GM12892 (cell line): ENCODE data around the gene ZNF683.

Experiments used
- POLR2A ChIP-seq: IDR thresholded peaks from 2 replicates; pipeline ENCODE4 v1.6.1; 2011; ENCODE audit warnings: low read depth, low read length, control low read depth
- POLR2AphosphoS5 ChIP-seq: IDR thresholded peaks from 2 replicates; pipeline ENCODE4 v1.6.1; 2011; ENCODE audit warnings: low read depth, low read length, control low read depth
- TAF1 ChIP-seq: IDR thresholded peaks from 2 replicates; pipeline ENCODE4 v1.6.1; 2011; ENCODE audit warnings: low read depth, mild to moderate bottlenecking, control low read depth, low read length, borderline replicate concordance

- TF ChIP-seq POLR2AphosphoS5 (no peak), POLR2A (no peak), TAF1 (no peak)
Measured at GRCh38 chr1:26372039-26372438, 511 bp downstream of the ZNF683 start.
